Activated gamma-delta T cell treated with Interleukin-2 at 50 U/mL for 16 hours (primary cell): ENCODE data around the gene ZC3HAV1L.
"Not testable (repeated sequence)": the region's sequence is repeated elsewhere in the genome, so short reads cannot be mapped to it uniquely, and the experiment has no call there.

Experiments used
- DNase-seq: peaks from one replicate; pipeline ENCODE4 v3.0.0-alpha.2; 2020

Gene ZC3HAV1L

GRCh38 chr7:139035586-139036353 lies at the start of gene ZC3HAV1L:
Gene ZC3HAV1L, minus strand, starts transcription at chr7:139036042. Its CDS starts 25 bp downstream, at chr7:139036017.
- DNase-seq: peak; percentile 23

GRCh38 chr7:139084709-139085108 lies 48.9 kb upstream of the ZC3HAV1L start:
- no peak for DNase-seq

GRCh38 chr7:139081584-139081983 lies 45.7 kb upstream of the ZC3HAV1L start:
- DNase-seq: no peak

GRCh38 chr7:139080905-139081304 lies 45.1 kb upstream of the ZC3HAV1L start:
- no peak for DNase-seq

GRCh38 chr7:139079861-139080260 lies 44.0 kb upstream of the ZC3HAV1L start:
- no peak for DNase-seq

GRCh38 chr7:139078911-139079310 lies 43.1 kb upstream of the ZC3HAV1L start:
- no peak for DNase-seq

GRCh38 chr7:139078399-139078798 lies 42.6 kb upstream of the ZC3HAV1L start:
- no peak for DNase-seq

- not testable (repeated sequence) for DNase-seq
Measured at GRCh38 chr7:139077706-139078105, 41.9 kb upstream of the ZC3HAV1L start.

- no peak for DNase-seq
Measured at GRCh38 chr7:139075871-139076686, 40.2 kb upstream of the ZC3HAV1L start.

- peak; percentile 72 for DNase-seq
Measured at GRCh38 chr7:139075031-139075652, 39.3 kb upstream of the ZC3HAV1L start.

- no peak for DNase-seq
Measured at GRCh38 chr7:139072796-139073195, 37.0 kb upstream of the ZC3HAV1L start.

GRCh38 chr7:139071680-139072079 lies 35.8 kb upstream of the ZC3HAV1L start:
- DNase-seq: no peak

GRCh38 chr7:139068544-139069399 lies 32.9 kb upstream of the ZC3HAV1L start:
- DNase-seq: peak; percentile 25

- no peak for DNase-seq
Measured at GRCh38 chr7:139066315-139066714, 30.5 kb upstream of the ZC3HAV1L start.

GRCh38 chr7:139065323-139065722 lies 29.5 kb upstream of the ZC3HAV1L start:
- no peak for DNase-seq

- DNase-seq: no peak
Measured at GRCh38 chr7:139061416-139061815, 25.6 kb upstream of the ZC3HAV1L start.

GRCh38 chr7:139060695-139061237 lies 24.9 kb upstream of the ZC3HAV1L start:
- no peak for DNase-seq

- no peak for DNase-seq
Measured at GRCh38 chr7:139059905-139060304, 24.1 kb upstream of the ZC3HAV1L start.

- no peak for DNase-seq
Measured at GRCh38 chr7:139058943-139059342, 23.1 kb upstream of the ZC3HAV1L start.

GRCh38 chr7:139055674-139056073 lies 19.8 kb upstream of the ZC3HAV1L start:
- no peak for DNase-seq

- DNase-seq: not testable (repeated sequence)
Measured at GRCh38 chr7:139054656-139055055, 18.8 kb upstream of the ZC3HAV1L start.

GRCh38 chr7:139054101-139054500 lies 18.3 kb upstream of the ZC3HAV1L start:
- DNase-seq: no peak
